SK-N-MC (cell line): Measurements from ENCODE around the gene CAMKMT.

Experiments used
- DNase-seq: peaks from one replicate; pipeline ENCODE4 v3.0.0-alpha.2; 2011; ENCODE audit warnings: low read depth, low spot score
- H3K27ac ChIP-seq: fragments of 200-600 bp; sonication (generic); 2 replicates; pipeline ENCODE4 v1.5.1; 2016; ENCODE audit warnings: mixed run types
- H3K36me3 ChIP-seq: fragments of 200-600 bp; sonication (generic); 2 replicates; pipeline ENCODE4 v1.6.1; 2017; ENCODE audit warnings: antibody characterized with exemption, low read length, mixed read lengths; ENCODE audit not compliant: insufficient read depth
- H3K4me3 ChIP-seq: fragments of 200-600 bp; sonication (generic); 2 replicates; pipeline ENCODE4 v1.5.1; 2016
- H3K9ac ChIP-seq: fragments of 200-600 bp; sonication (generic); 2 replicates; pipeline ENCODE4 v1.8.0; 2017; ENCODE audit warnings: mixed run types, mixed read lengths; ENCODE audit not compliant: insufficient read length
- H3K9me3 ChIP-seq: fragments of 200-600 bp; sonication (generic); 2 replicates; pipeline ENCODE4 v1.6.1; 2017; ENCODE audit warnings: low read depth, mild to moderate bottlenecking, antibody characterized with exemption, low read length, moderate library complexity, mixed read lengths
- EZH2 ChIP-seq: fragments of 200-600 bp; sonication (generic); IDR thresholded peaks from one replicate; pipeline ENCODE4 v1.6.1; 2017; ENCODE audit warnings: antibody characterized with exemption
- FOXP2 ChIP-seq: optimal IDR thresholded peaks from 2 replicates; pipeline ENCODE3; 2011; ENCODE audit warnings: mild to moderate bottlenecking, moderate library complexity; ENCODE audit not compliant: insufficient read depth; ENCODE audit errors: extremely low read length, control extremely low read depth
- POLR2AphosphoS5 ChIP-seq: IDR thresholded peaks from 2 replicates; pipeline ENCODE4 v1.6.1; 2012; ENCODE audit warnings: mild to moderate bottlenecking, low read depth, low read length, borderline replicate concordance

The CAMKMT gene

GRCh38 chr2:44524347-44524926, 162.7 kb downstream of the CAMKMT start:
- no peak overlapping the region for H3K27ac ChIP-seq
- H3K4me3 ChIP-seq, result no peak overlapping the region
- DNase-seq, result no peak
- no peak overlapping the region for H3K9ac ChIP-seq
- TF ChIP-seq FOXP2 (no peak), EZH2 (no peak), POLR2AphosphoS5 (no peak)
- no peaks in the 10 kb centered on the region for H3K9me3 ChIP-seq
- no peaks in the 10 kb centered on the region for H3K36me3 ChIP-seq

GRCh38 chr2:44526352-44526751, 164.6 kb downstream of the CAMKMT start:
- DNase-seq, result no peak
- Histone ChIP-seq H3K9ac (no peak overlapping the region), H3K27ac (no peak overlapping the region), H3K36me3 (no peaks in the 10 kb centered on the region), H3K9me3 (no peaks in the 10 kb centered on the region), H3K4me3 (no peak overlapping the region)
- no peak for TF ChIP-seq FOXP2
- no peak for TF ChIP-seq EZH2
- TF ChIP-seq POLR2AphosphoS5, result no peak

GRCh38 chr2:44528595-44528994, 166.8 kb downstream of the CAMKMT start:
- TF ChIP-seq FOXP2 (no peak), EZH2 (no peak), POLR2AphosphoS5 (no peak)
- Histone ChIP-seq H3K4me3 (no peak overlapping the region), H3K9me3 (no peaks in the 10 kb centered on the region), H3K9ac (no peak overlapping the region), H3K36me3 (no peaks in the 10 kb centered on the region), H3K27ac (no peak overlapping the region)
- DNase-seq, result no peak

GRCh38 chr2:44529448-44529847, 167.7 kb downstream of the CAMKMT start:
- Histone ChIP-seq H3K36me3 (no peaks in the 10 kb centered on the region), H3K27ac (no peak overlapping the region), H3K9ac (no peak overlapping the region), H3K4me3 (no peak overlapping the region), H3K9me3 (no peaks in the 10 kb centered on the region)
- no peak for DNase-seq
- TF ChIP-seq FOXP2, result no peak
- no peak for TF ChIP-seq POLR2AphosphoS5

GRCh38 chr2:44531289-44531688, 169.5 kb downstream of the CAMKMT start:
- DNase-seq, result no peak
- Histone ChIP-seq H3K9ac (no peak overlapping the region), H3K9me3 (no peaks in the 10 kb centered on the region), H3K36me3 (no peaks in the 10 kb centered on the region), H3K27ac (no peak overlapping the region), H3K4me3 (no peak overlapping the region)
- no peak for TF ChIP-seq FOXP2

GRCh38 chr2:44532031-44532430, 170.3 kb downstream of the CAMKMT start:
- H3K36me3 ChIP-seq, result no peaks in the 10 kb centered on the region
- H3K27ac ChIP-seq, result no peak overlapping the region
- no peak overlapping the region for H3K9ac ChIP-seq
- no peak overlapping the region for H3K4me3 ChIP-seq
- no peak for DNase-seq
- TF ChIP-seq FOXP2 (no peak), POLR2AphosphoS5 (no peak), EZH2 (no peak)
- no peaks in the 10 kb centered on the region for H3K9me3 ChIP-seq

GRCh38 chr2:44533508-44533907, 171.8 kb downstream of the CAMKMT start:
- Histone ChIP-seq H3K36me3 (no peaks in the 10 kb centered on the region), H3K27ac (no peak overlapping the region), H3K9me3 (no peaks in the 10 kb centered on the region), H3K9ac (no peak overlapping the region), H3K4me3 (no peak overlapping the region)
- no peak for DNase-seq
- TF ChIP-seq EZH2 (no peak), FOXP2 (no peak), POLR2AphosphoS5 (no peak)

- no peak for TF ChIP-seq FOXP2
- no peak for TF ChIP-seq POLR2AphosphoS5
- TF ChIP-seq EZH2, result no peak
- no peak overlapping the region for H3K27ac ChIP-seq
- H3K4me3 ChIP-seq, result no peak overlapping the region
- DNase-seq, result no peak
- no peak overlapping the region for H3K9ac ChIP-seq
- H3K36me3 ChIP-seq, result no peaks in the 10 kb centered on the region
- H3K9me3 ChIP-seq, result no peaks in the 10 kb centered on the region
These were observed 173.6 kb downstream of the CAMKMT start for GRCh38 chr2:44535376-44535775.

- H3K9ac ChIP-seq, result no peak overlapping the region
- H3K36me3 ChIP-seq, result no peaks in the 10 kb centered on the region
- TF ChIP-seq FOXP2, result no peak
- TF ChIP-seq POLR2AphosphoS5, result no peak
- TF ChIP-seq EZH2, result no peak
- H3K27ac ChIP-seq, result no peak overlapping the region
- H3K4me3 ChIP-seq, result no peak overlapping the region
- H3K9me3 ChIP-seq, result no peaks in the 10 kb centered on the region
- no peak for DNase-seq
These were observed 175.5 kb downstream of the CAMKMT start for GRCh38 chr2:44537264-44537663.
